Stimulated activated CD4-positive, alpha-beta T cell treated with anti-CD3 and anti-CD28 coated beads, Interleukin-2, amount 100 ng/mL, for 4 hours (primary cell): ENCODE measurements around the gene GRIP2.

Experiments
- DNase-seq: peaks from one replicate; pipeline ENCODE4 v3.0.0-alpha.2; 2020; ENCODE audit warnings: low read depth

GRIP2 gene

DNA sequence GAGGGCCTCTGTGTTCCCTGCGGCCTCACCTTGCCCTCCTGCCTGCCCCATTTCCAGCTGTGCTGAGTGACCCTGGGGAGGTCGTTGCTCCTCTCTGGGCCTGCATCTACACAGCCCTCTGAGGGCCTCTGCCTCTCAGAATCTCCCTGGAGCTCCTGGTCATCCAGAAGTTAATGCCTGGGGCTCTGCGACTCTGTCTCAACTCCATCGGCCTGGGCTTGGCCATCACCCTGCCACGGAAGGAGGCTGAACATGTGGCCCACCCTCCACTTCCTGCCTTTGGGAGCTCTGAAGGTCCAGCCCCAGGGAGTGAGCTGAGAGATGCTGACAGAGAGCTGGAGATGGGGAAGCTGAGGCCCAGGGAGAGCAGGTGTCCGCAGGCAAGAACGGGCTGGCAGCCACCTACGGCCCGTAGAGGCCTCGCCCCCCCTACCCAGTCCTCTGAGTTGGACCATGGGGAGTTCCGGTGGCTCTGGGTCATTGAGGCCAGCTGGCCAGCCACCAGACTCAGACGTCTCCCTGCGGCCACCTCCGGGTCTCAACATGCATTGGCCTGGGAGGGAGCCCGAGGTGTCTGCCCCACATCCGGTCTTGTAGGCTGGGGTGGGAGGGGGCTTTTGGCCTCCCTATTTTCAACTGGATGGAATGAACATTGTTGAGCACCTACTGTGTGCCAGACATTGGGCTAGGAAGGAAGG, 34.2 kb downstream of the GRIP2 start:
- no peak for DNase-seq

DNA sequence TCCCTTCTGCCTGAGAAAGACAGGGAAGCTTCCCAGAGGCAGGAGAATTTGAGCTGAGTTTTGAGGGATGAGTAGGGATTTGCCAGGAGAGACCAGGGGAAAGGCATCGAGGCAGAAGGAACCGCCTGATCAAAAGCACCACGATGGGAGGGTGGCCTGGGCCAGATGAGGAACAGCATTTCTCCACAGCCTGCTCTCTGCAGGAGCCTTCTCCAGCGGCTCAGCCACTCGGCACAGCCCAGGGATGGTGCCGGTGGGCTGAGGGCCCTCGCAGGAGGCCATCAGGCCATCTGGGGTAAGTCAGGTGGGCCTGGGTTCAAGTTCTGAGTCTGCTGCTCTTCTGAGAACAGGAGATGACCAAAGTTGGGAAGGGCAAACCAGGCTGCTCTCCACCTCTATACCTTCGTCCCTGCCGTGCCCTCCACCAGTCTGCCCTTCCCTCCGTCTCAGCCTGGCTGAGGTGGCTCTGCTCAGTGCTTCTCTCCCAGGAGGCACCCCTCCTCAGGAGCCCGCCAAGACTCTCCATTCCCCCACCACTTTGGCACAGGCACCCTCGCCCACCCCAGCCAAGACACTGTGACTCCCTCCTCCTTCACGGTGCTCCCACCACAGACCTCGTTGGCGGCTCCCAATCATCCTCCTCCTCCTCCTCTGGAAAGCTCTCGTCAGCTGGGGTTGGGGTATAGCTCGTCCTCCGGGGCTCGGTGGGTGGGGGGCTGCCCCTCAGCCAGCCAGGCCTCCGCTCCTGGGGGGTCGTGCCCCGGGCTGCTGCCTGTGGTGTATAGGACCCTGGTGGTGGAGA, 34.9 kb downstream of the GRIP2 start:
- DNase-seq = no peak

DNA sequence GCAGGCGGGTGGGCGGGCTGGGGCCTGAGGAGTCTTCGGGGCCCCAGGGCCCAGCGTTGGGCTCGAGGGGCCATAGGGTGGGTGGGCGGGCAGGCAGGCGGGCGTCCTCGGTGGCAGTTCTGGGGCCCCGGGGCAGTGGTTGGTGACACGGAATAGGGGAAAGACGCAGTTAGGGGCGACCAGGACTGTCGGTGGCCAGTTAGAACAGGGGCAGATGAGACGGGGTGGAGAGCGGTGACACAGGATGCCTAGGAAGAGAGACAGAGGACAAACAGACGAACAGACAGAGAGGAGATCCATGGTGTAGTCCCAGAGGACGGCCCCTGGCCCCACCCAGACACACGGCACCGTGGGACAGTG, 36.5 kb downstream of the GRIP2 start:
- DNase-seq = no peak

DNA sequence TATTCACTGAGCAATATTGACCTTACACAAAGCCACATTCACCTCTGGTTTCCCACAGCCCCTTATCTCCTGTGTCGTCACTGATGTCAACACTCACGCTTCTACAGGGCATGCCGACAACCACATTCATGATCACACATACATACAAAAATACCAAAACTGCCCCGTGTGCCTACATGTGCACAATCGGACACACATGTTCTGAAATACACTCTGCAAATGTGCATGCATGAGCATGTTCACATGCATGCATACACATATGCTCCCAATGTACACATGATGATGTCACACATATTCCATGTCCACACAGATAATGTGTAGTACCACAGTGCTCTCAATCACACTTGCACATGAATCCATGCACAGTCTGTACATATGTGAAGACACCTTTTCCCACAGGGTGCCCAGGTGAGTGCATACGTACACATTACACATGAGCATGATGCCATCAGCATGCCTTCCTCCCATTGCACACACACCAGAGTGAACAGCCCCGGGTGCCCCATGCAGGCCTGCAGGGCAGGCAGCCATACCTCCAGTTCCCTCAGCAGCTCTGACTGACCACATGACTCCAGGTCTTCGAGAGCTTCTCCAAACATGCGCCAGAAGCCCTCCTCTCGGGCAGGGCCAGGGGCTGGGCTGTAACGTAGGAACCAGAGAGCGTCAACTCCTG, 37.0 kb downstream of the GRIP2 start:
- DNase-seq = no peak

DNA sequence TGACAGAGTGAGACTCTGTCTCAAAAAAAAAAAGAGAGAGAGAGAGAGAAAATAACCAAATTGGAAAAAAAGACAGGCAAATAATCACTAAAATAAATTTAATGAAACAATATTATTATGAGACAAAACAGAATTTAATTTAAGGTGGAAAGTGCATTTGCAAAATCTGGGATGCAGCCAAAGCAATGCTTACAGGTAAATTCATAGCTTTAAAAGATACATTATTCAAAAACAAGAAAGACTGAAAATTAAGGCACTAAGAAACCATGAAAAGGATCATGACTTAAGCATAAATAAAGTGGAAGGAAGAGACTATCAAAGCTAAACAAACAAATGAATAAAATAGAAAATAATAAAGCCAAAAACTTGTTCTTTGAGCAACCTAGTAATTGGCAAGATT, 37.7 kb downstream of the GRIP2 start:
- DNase-seq = no peak

DNA sequence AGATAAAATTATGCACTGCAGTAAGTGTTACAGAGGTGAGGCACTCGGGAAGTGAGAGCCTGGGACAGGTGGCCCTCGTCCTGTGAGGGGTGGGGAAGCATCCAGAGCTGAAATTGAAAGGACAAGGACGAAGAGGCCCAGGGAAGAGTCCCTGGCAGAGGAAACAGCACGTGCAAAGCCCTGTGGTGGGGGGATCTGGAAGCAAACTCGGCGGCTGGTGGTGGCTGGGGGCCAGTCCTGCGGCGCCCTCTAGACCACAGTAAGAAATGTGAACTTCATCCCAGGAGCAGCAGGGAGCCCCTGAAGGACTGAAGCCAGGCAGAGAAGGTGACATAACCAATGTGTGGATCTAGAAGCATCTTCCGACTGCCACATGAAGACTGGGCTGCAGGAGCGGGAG, 42.8 kb downstream of the GRIP2 start:
- DNase-seq = no peak

DNA sequence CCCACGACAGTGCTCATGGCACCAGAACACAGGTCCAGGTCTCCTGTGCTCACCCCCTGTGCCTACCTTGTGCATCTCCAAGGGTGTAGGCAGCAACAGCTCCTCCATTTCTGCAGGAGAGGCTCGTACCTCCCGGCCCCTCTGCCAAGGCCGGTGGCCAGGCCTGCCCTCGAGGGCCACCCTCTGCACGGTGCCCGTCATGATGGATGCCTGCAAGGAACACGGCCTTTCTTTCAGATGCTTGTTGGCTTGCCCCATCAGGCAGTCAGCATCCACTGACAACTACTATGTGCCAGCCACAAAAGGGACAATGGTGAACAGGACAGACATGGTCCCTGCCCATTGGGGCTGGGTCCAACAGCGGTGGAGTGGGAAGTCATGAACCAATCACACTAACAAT, 43.8 kb downstream of the GRIP2 start:
- DNase-seq = no peak

DNA sequence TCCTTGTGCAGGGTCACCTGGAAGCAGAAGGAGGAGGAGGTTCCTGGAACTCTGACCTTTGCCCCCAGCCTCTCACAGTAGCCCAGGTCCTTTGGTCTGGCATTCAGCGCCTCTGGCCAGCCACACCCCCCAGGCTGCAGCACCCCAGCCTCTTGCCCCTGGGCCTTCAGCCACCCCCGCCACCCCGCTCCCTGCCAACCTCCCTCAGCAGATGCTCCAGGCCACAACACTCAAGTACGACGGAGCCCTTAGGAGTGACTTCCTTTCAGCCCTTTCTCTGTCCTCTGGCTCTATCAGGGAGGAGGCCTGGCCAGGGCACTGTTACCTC, 45.2 kb downstream of the GRIP2 start:
- no peak for DNase-seq

DNA sequence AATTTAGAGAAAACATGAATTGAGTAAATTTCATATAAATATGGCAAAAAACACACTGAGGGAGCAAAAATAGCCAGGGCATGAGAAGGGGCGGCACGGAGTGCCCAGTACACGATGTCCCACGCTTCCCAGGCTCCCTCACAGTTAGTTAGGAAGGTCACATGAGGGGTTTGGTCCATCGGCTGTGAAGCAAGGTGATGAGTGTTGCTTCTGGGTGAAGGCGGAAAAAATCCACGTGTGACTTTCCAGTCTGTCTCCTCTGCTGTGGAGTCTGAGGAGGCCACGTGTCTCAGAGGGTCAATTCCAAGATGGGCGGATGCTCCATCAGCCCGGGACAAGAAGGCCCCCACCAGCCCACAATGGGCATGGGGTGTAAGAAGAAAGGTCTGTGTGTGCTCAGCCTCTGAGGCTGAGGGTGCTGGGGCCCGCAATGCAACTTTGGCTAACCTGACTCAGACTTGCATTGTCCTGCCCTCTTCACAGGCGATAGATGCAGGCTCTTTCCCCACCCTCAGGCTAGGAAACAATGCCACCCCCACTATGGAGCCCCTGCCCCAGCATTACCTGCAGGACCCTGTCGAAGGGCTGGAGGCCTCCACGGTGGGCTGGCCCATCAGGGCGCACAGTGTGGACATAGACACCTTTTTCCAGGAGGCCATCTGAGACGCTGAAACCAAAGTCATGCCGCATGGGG, 45.7 kb downstream of the GRIP2 start:
- DNase-seq = no peak

DNA sequence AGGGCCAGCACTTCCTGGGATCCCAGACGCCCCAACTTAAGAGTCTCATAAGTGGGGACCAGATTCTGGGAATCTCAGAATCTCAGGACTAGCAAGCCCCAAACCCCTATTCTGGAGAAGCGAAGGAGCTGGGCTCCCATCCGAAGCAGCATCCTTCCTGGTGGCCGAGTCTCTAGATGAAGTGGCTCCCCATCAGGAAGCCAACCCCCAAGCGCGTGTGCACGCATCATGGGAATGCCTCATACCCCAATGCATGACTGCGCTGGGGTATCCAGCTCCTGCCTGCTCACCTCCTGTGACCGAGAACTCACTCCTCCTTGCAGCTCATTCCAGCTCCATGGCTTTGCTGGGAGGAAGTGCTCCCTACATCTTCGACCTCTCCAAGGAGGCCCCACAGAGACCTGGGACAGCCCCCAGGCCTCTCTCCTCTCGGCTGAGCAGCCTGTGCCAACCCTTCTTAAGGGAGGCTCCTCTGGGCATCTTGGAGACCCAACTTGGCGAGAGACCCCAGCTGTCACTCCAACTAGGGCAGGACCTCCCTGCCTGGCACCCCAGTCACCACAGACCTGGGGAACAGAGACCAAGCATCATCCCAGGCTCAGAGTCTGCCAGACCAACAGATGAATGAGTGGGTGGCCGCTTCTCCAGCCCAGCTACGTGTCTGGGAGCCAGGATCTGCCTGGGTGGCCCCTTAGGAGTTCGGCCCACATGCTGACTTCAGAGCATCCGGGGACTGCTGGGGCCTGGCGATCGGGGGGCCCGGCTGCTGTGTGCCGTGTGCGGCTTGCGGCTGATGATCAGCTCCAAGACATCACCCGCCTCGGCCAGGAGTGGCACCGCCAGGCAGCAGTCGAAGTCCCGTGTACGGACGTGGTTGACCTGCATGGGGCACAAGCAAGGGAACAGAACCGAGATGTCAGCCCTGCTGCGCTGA, 46.9 kb downstream of the GRIP2 start:
- DNase-seq = no peak

DNA sequence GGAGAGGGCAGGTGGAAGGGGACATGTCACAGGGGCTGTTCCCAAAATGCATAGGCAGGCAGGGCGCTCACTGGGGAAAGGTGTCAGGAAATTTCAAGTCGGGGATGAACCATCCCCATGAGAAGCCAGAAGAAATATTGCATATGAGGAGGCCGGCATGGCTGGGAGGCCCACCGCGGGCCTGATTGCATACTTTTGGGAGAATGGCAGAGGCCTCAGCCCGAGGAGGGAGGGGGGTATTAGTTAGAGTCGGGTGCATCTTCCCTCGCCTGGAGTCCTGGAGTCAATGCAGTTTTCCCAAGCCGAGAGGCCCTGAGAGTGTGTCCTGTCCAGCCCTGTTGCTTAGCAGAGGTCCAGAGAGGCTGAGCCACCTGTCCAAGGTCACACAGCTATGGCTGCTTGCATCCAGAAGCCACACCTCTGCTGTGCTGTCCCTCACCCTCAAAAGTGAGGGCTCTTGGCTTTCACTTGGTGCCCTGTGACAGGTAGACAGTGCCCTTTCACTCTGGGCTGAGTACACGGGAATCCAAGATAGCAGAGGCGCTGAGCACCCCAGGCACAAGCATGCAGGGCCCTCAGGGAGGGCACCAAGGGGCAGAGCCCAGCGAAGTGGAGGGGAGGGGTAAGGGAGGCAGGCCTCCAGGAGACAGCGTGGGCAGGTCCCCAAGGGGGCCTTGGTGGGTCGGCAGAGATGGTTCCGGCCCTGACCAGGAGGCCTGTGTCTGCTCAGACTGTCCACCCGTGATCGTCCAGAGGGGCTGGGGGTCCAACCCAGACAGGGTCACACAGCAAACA, 48.5 kb downstream of the GRIP2 start:
- DNase-seq = no peak

DNA sequence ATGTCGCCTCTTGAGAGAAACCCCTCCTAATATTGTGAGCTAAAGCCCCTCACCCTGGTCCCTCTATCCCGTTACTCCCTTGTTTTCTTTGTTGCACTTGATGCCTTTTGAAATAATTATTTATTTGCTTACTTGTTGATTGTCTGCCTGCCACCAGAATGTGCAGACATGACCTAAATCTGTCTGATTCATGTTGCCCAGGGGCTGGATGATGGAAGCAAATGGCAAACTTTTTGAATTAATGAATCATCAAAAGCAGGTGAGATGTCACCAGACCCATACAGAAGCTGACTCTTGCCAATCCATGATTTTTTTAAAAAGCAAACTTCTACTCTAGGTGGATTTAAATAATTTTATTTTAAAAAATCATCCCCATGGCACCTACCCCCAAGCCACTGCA, 49.3 kb downstream of the GRIP2 start:
- no peak for DNase-seq

DNA sequence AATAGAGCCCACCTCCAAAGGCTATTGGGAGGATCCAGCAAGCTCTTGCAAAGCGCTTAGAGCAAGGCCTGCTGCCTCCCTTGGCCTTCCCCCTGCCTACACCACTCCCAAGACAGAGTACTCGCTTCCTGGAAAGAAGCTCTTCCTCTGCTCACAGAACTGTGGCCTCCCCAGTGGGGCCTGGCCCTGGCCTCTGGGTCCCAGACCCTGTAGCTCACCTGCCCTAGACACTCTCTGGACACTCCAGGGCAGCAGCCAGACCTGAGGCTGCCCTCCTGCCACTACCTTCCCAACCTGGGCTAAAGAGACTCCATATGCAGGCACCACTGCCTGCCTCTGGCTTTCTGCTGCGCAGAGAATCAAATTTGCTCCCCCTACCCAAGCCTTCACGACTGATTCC, 49.9 kb downstream of the GRIP2 start:
- DNase-seq = no peak

DNA sequence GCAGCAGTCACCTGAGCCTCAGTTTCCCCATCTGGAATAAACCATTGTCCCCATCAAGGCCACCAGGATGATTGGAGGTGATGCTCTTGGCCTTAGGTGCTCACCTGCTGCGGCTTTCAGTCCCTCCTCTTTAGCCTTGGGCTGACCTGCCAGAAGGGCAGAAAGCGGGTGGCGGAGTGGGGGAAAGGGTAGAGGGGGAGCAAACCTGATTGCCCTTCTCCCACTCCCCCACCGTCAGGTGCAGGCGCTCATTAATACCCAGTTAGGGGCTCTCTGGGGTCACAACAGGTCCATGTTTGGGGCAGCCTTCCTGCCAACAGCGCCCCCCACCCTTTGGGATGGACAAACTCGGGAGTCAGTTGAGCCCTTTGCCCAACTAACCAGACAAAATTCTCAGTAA, 50.5 kb downstream of the GRIP2 start:
- no peak for DNase-seq

DNA sequence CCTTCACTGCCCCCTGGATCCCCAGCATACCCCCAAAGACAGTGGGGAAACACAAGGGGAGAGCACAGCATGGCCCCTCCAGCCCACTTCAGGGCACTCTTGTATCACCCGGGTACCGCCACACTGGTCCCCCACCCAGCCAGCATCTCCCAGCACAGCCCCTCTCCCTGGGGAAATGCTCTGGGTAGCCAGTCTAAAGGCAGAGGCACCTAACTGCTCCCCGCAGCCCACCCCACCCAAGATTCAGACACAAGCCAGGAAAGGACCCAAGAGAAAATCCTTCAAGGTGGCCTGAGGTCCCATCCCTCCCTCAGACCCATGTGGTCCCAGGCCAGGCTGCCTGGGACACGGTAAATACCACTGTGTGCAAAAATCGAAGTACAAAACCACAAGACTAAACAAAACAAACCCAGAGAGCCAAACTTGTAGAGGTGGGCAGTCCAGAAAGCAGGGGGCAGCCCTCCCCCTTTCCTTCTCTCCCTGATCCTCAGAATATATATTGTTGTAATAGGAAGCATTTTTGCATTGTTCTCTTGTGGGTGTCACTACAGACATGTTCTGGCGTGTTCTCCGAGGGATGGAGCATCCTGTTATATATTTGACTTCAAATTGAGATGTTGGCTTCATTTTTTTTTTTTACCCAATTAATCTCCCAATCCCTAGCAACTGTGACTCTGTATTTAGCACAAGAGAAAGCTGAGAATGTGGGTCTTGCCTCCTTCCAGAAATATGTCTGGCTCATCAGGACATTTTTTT, 51.7 kb downstream of the GRIP2 start:
- DNase-seq = no peak

DNA sequence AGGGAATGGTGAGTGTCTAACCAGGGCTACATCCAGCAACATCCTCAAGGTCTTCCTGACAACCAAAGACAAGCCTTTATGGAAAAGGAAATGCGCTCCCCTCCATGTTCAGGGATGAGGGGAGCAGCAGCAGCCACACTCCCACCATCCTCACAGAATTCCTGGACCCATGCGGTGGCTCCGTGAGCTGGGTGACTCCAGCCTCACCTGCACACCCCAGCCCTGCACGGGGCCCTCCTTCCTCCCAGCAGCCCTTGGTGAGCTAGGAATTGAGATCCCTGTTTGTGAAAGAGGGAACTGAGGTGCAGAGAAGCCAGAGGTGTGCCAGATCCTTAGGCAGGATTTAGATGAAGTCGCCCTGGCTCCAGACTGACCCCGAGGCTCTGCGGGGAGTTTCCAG, 52.3 kb downstream of the GRIP2 start:
- DNase-seq = no peak

DNA sequence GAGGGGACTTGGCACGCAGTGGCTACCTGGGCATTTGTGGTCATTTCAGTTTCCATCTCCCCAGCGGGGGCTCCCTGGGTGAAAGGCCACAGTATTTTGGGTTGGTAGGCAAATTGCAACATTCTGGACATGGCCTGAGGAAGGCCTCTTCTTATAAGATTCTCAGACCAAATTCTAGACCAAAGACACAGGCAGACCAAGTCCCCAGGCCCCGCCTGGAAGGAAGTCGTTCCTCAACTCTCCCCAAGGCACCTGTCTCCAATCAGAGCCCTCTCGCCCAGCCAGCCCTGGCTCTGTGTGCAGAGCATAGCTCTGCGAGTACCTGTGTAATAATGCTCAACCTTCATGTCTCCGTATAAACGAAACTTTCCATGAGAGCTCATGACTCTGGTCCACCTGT, 53.1 kb downstream of the GRIP2 start:
- no peak for DNase-seq

DNA sequence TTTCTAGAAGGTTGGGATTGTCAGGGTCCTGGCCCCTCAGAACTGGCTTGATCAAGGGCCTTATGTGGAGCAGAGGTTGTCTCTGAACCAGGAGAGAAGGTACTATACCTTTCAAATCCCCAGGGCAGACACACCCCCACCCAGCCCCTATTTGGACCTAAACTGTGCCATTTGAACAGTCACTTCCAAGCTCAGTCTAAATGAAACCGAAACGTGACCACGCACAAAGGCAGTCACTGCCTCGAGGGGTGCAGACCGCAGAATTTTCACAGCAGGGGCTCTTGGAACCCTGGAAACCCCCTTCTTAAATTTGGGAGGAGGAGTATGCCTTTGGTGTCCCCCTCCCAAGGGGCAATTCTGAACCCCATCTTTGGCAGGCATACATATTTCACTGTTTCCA, 53.7 kb downstream of the GRIP2 start:
- no peak for DNase-seq

DNA sequence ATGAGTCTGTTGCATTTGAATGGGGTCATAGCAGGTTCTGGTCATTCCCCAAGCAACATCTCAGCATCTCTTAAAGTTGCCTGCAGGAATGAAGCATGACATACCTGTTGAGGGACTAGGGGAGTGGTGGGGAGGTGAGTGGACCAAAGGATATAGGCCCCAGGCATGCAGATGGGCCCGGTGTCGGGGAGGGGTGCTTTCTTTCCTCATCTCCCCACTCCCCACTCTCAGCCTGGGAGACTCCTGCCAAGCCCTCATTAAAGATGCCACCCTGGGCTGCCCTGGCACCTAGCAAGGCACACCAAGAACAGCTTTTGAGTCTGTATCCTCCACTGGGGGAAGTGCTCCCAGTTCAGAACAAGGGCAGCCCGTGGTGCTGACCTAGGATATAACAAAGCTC, 54.2 kb downstream of the GRIP2 start:
- no peak for DNase-seq

DNA sequence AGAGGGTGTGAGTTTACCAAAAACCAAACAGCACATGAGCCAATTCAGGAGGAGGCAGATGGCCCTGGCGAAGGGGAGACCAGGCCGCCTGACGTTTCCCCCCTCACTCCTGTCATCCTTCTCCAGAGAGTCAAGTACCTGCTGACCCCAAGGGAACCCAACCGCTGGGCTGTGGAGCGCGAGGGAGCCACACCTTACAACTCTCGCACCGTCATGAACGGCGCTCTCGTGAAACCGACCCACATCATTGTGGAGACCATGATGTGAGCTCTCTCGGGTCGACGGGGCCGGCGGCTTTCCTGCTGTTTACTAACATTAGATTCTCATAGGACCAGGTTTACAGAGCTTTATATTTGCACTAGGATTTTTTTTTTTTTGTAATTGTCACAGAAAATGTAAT, 55.4 kb downstream of the GRIP2 start:
- no peak for DNase-seq
